ENCODE results near the gene SEC22C.

The SEC22C gene

GRCh38 chr3:42507252-42507651, 74.5 kb downstream of the SEC22C start:
- TF ChIP-seq CTCF (IDR thresholded peaks at IDR 0.05), result no peak

- TF ChIP-seq CTCF (IDR thresholded peaks at IDR 0.05), result no peak
These were observed 75.8 kb downstream of the SEC22C start for GRCh38 chr3:42505849-42506410.

- no peak for TF ChIP-seq CTCF (IDR thresholded peaks at IDR 0.05)
These were observed 76.5 kb downstream of the SEC22C start for GRCh38 chr3:42505128-42505848.

GRCh38 chr3:42504334-42505127, 77.2 kb downstream of the SEC22C start:
- TF ChIP-seq CTCF (IDR thresholded peaks at IDR 0.05), result no peak

GRCh38 chr3:42503957-42504333, 77.8 kb downstream of the SEC22C start:
- TF ChIP-seq CTCF (IDR thresholded peaks at IDR 0.05), result no peak

- no peak for TF ChIP-seq CTCF (IDR thresholded peaks at IDR 0.05)
These were observed 78.4 kb downstream of the SEC22C start for GRCh38 chr3:42503251-42503924.

- no peak for TF ChIP-seq CTCF (IDR thresholded peaks at IDR 0.05)
These were observed 79.1 kb downstream of the SEC22C start, which contains the start of gene VIPR1 for GRCh38 chr3:42502429-42503250. TSS of gene VIPR1 (plus strand) at chr3:42502643. CDS start at chr3:42502736, 93 bp downstream.
